Erythroblast (primary cell): ENCODE results near the gene EDRF1.

ENCODE experiments used
- GATA1 ChIP-seq: IDR thresholded peaks from 2 replicates; pipeline ENCODE4 v1.6.1; 2011; ENCODE audit warnings: low read depth, mild to moderate bottlenecking, control low read depth, low read length, moderate library complexity
- POLR2A ChIP-seq: IDR thresholded peaks from 2 replicates; pipeline ENCODE4 v1.6.1; 2011; ENCODE audit warnings: mild to moderate bottlenecking, low read length

- TF ChIP-seq POLR2A (no peak), GATA1 (no peak)
Observed at GRCh38 chr10:125772112-125772863, 52.8 kb downstream of the EDRF1 start.
